Measurements from ENCODE around the gene SFRP5.

The SFRP5 gene

GRCh38 chr10:97785231-97785630, 13.4 kb upstream of the SFRP5 start:
- no peak for DNase-seq

GRCh38 chr10:97784200-97784810, 12.5 kb upstream of the SFRP5 start:
- no peak for DNase-seq

- no peak for DNase-seq
Observed at GRCh38 chr10:97782455-97783228, 10.8 kb upstream of the SFRP5 start.

- DNase-seq, result no peak
Observed at GRCh38 chr10:97781618-97782331, 10.0 kb upstream of the SFRP5 start.

GRCh38 chr10:97780841-97781617, 9.2 kb upstream of the SFRP5 start:
- no peak for DNase-seq

GRCh38 chr10:97779975-97780374, 8.2 kb upstream of the SFRP5 start:
- DNase-seq, result no peak

GRCh38 chr10:97779492-97779891, 7.7 kb upstream of the SFRP5 start:
- no peak for DNase-seq

- DNase-seq, result no peak
Observed at GRCh38 chr10:97778452-97779302, 6.9 kb upstream of the SFRP5 start.

GRCh38 chr10:97777143-97777542, 5.3 kb upstream of the SFRP5 start:
- no peak for DNase-seq

GRCh38 chr10:97774811-97775294, 3.1 kb upstream of the SFRP5 start:
- no peak for DNase-seq

- DNase-seq, result no peak
Observed at GRCh38 chr10:97773096-97773495, 1.3 kb upstream of the SFRP5 start.

- DNase-seq, result no peak
Observed at GRCh38 chr10:97771055-97771891, 526 bp downstream of the SFRP5 start.

GRCh38 chr10:97770255-97770654, 1.5 kb downstream of the SFRP5 start:
- no peak for DNase-seq

- no peak for DNase-seq
Observed at GRCh38 chr10:97768322-97769315, 3.2 kb downstream of the SFRP5 start.

GRCh38 chr10:97766996-97767924, 4.5 kb downstream of the SFRP5 start:
- no peak for DNase-seq

GRCh38 chr10:97766106-97766810, 5.5 kb downstream of the SFRP5 start:
- no peak for DNase-seq

GRCh38 chr10:97765201-97765600, 6.6 kb downstream of the SFRP5 start:
- DNase-seq, result no peak

- no peak for DNase-seq
Observed at GRCh38 chr10:97764519-97764931, 7.3 kb downstream of the SFRP5 start.

All from stimulated activated naive CD4-positive, alpha-beta T cell treated with Interleukin-2 at 50 U/mL for 16 hours (primary cell).